Activated CD8-positive, alpha-beta T cell treated with anti-CD3 and anti-CD28 coated beads for 36 hours (primary cell): ENCODE measurements around the gene FBXW11. TPM values are rescaled to one million over a fixed set of nuclear protein-coding genes. Genes with fewer than 3 reads are reported as not detected.

Experiments used
- ATAC-seq: fragments of 200-7000 bp; cut with Tn5 transposase; one replicate; pipeline ENCODE4 v1.10.0; 2021; ENCODE audit warnings: mild to moderate bottlenecking, moderate library complexity
- CTCF ChIA-PET: fragments of 350-600 bp; sonication (Branson Sonifier 250); formaldehyde crosslinking; loops from one replicate; lab custom pipeline; 2021; ENCODE audit warnings: antibody characterized with exemption; lab: Charles Lee
- POLR2A ChIA-PET: fragments of 350-600 bp; sonication (Branson Sonifier 250); formaldehyde crosslinking; loops from one replicate; lab custom pipeline; 2021; ENCODE audit warnings: antibody characterized with exemption; lab: Charles Lee
- DNase-seq: peaks from one replicate; pipeline ENCODE4 v3.0.0-alpha.2; 2020
- H3K27ac Mint-ChIP-seq: one replicate; pipeline ENCODE4 v1.8.0; 2021; ENCODE audit warnings: mild to moderate bottlenecking, mixed read lengths
- H3K27me3 Mint-ChIP-seq: one replicate; pipeline ENCODE4 v1.8.0; 2021; ENCODE audit warnings: mixed read lengths
- H3K36me3 Mint-ChIP-seq: one replicate; pipeline ENCODE4 v1.8.0; 2021; ENCODE audit warnings: low read depth, mixed read lengths
- H3K4me1 Mint-ChIP-seq: one replicate; pipeline ENCODE4 v1.8.0; 2021; ENCODE audit warnings: low read depth, mixed read lengths
- H3K4me3 Mint-ChIP-seq: one replicate; pipeline ENCODE4 v1.8.0; 2021; ENCODE audit warnings: mild to moderate bottlenecking, moderate library complexity, mixed read lengths
- H3K9me3 Mint-ChIP-seq: one replicate; pipeline ENCODE4 v1.8.0; 2021; ENCODE audit warnings: mixed read lengths
- intact Hi-C: fragments of 100-400 bp; cut with micrococcal nuclease; formaldehyde crosslinking; loops from one replicate; pipeline ENCODE4 v1.10.0; 2022
- total RNA-seq, 2 experiments: library from RNA; stranded (reverse); gene quantifications; one replicate each; pipeline ENCODE4 v1.2.3, GENCODE V29; 2021
- TF ChIP-seq, protein P1 (sequence below): fragments of 200-600 bp; IDR thresholded peaks from one replicate; pipeline ENCODE4 v1.8.0; 2022; ENCODE audit warnings: antibody characterized with exemption, mild to moderate bottlenecking

FBXW11 gene
- total RNA-seq, 2 experiments from 2014 or later = 49.3 to 52.6 TPM

- H3K36me3 Mint-ChIP-seq = peaks cover 48% of the 10 kb centered on the region
- H3K9me3 Mint-ChIP-seq = no peaks in the 10 kb centered on the region
- ATAC-seq = no peak
- intact Hi-C loops = no loop called here
- ChIA-PET CTCF (interaction anchor here (1.1 to 2.1 kb wide), 5 partner anchors 10 to 35 kb away, joined by 3 to 12 read pairs (median 4); no protein-coding TSS in a partner anchor), POLR2A (interaction anchor here (0.6 kb wide), 1 partner anchor 152 kb away, joined by 3 read pairs; no protein-coding TSS in a partner anchor)
- no peaks in the 10 kb centered on the region for H3K27me3 Mint-ChIP-seq
- H3K4me1 Mint-ChIP-seq = peaks cover 4% of the 10 kb centered on the region
- no peak overlapping the region for H3K4me3 Mint-ChIP-seq
- TF ChIP-seq, protein P1, sequence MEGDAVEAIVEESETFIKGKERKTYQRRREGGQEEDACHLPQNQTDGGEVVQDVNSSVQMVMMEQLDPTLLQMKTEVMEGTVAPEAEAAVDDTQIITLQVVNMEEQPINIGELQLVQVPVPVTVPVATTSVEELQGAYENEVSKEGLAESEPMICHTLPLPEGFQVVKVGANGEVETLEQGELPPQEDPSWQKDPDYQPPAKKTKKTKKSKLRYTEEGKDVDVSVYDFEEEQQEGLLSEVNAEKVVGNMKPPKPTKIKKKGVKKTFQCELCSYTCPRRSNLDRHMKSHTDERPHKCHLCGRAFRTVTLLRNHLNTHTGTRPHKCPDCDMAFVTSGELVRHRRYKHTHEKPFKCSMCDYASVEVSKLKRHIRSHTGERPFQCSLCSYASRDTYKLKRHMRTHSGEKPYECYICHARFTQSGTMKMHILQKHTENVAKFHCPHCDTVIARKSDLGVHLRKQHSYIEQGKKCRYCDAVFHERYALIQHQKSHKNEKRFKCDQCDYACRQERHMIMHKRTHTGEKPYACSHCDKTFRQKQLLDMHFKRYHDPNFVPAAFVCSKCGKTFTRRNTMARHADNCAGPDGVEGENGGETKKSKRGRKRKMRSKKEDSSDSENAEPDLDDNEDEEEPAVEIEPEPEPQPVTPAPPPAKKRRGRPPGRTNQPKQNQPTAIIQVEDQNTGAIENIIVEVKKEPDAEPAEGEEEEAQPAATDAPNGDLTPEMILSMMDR = no peak
- no peak for DNase-seq
- H3K27ac Mint-ChIP-seq = no peak overlapping the region
Measured at GRCh38 chr5:171871711-171872110, 134.7 kb downstream of the FBXW11 start.

GRCh38 chr5:171869956-171870355, 136.5 kb downstream of the FBXW11 start:
- ChIA-PET CTCF (no interaction called here), POLR2A (no interaction called here)
- Mint-ChIP-seq H3K4me3 (no peak overlapping the region), H3K27me3 (no peaks in the 10 kb centered on the region), H3K4me1 (peaks cover 9% of the 10 kb centered on the region), H3K36me3 (peaks cover 37% of the 10 kb centered on the region), H3K27ac (no peak overlapping the region), H3K9me3 (no peaks in the 10 kb centered on the region)
- no peak for ATAC-seq
- TF ChIP-seq, protein P1 = no peak
- no peak for DNase-seq
- intact Hi-C loops = no loop called here

DNA sequence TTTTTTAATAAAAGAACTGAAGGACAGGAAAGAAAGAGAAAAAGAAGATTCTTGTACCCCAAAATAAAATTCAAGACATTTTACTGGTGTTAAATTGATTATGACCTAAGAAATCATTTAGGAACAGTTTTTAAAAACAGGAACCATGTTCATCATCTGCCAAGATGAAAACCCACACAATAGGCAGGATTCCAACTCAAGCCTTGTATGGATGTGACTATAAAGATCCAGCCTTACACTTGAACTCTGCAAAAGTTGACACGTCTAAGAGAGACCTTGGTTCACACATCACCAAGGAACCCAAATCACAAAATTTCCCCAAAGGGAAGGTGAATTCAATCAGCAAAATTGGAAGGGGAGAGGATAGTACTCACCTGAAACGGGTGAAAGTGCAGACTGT, 138.2 kb downstream of the FBXW11 start:
- CTCF ChIA-PET = no interaction called here
- intact Hi-C loops = no loop called here
- DNase-seq (no peak), ATAC-seq (no peak)
- H3K27ac Mint-ChIP-seq = no peak overlapping the region
- peaks cover 9% of the 10 kb centered on the region for H3K4me1 Mint-ChIP-seq
- H3K9me3 Mint-ChIP-seq = no peaks in the 10 kb centered on the region
- peaks cover 34% of the 10 kb centered on the region for H3K36me3 Mint-ChIP-seq
- H3K27me3 Mint-ChIP-seq = no peaks in the 10 kb centered on the region
- no peak overlapping the region for H3K4me3 Mint-ChIP-seq
- TF ChIP-seq, protein P1 = no peak
- POLR2A ChIA-PET = no interaction called here

- H3K4me3 Mint-ChIP-seq = no peak overlapping the region
- ATAC-seq (no peak), DNase-seq (no peak)
- ChIA-PET POLR2A (no interaction called here), CTCF (no interaction called here)
- intact Hi-C loops = no loop called here
- no peaks in the 10 kb centered on the region for H3K9me3 Mint-ChIP-seq
- TF ChIP-seq, protein P1 = no peak
- peaks cover 9% of the 10 kb centered on the region for H3K4me1 Mint-ChIP-seq
- H3K36me3 Mint-ChIP-seq = peaks cover 33% of the 10 kb centered on the region
- H3K27me3 Mint-ChIP-seq = no peaks in the 10 kb centered on the region
- H3K27ac Mint-ChIP-seq = no peak overlapping the region
Measured at GRCh38 chr5:171867786-171868185, 138.7 kb downstream of the FBXW11 start.

- DNase-seq (no peak), ATAC-seq (no peak)
- intact Hi-C loops = no loop called here
- Mint-ChIP-seq H3K4me1 (peaks cover 9% of the 10 kb centered on the region), H3K27me3 (no peaks in the 10 kb centered on the region), H3K4me3 (no peak overlapping the region), H3K36me3 (peaks cover 31% of the 10 kb centered on the region), H3K27ac (no peak overlapping the region), H3K9me3 (no peaks in the 10 kb centered on the region)
- CTCF ChIA-PET = no interaction called here
- POLR2A ChIA-PET = no interaction called here
- TF ChIP-seq, protein P1 = no peak
Measured at GRCh38 chr5:171865471-171865870, 141.0 kb downstream of the FBXW11 start.
